B cell (primary cell): ENCODE data around the gene CDRT4.

ENCODE experiments used
- EZH2 ChIP-seq: IDR thresholded peaks from 2 replicates; pipeline ENCODE4 v1.6.1; 2012; ENCODE audit warnings: borderline replicate concordance, low read depth, mild to moderate bottlenecking, moderate library complexity, low read length; ENCODE audit not compliant: insufficient read depth, poor library complexity, severe bottlenecking
- TF ChIP-seq, protein P1 (sequence below): fragments of 200-600 bp; IDR thresholded peaks from one replicate; pipeline ENCODE4 v1.8.0; 2022; ENCODE audit warnings: antibody characterized with exemption, mild to moderate bottlenecking

DNA sequence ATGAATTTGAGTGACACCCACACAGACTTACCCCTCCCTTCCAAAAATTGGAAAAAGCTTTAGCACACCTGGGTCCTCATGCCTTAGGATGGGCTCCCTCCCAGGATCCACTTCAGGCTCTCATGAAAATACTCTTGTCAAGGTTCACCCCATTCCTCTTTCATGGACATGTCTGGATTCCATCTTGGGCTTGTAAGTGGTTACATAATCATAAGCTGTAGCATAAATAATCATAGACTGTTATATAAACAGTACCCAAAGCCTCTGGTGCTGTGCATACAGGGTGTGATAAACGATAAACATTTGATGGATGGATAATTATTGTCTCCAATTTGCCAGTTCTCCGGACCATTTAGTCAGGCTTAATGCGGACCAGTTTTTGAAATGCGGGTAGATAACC is 72.3 kb downstream of the CDRT4 start:
- TF ChIP-seq, protein P1, sequence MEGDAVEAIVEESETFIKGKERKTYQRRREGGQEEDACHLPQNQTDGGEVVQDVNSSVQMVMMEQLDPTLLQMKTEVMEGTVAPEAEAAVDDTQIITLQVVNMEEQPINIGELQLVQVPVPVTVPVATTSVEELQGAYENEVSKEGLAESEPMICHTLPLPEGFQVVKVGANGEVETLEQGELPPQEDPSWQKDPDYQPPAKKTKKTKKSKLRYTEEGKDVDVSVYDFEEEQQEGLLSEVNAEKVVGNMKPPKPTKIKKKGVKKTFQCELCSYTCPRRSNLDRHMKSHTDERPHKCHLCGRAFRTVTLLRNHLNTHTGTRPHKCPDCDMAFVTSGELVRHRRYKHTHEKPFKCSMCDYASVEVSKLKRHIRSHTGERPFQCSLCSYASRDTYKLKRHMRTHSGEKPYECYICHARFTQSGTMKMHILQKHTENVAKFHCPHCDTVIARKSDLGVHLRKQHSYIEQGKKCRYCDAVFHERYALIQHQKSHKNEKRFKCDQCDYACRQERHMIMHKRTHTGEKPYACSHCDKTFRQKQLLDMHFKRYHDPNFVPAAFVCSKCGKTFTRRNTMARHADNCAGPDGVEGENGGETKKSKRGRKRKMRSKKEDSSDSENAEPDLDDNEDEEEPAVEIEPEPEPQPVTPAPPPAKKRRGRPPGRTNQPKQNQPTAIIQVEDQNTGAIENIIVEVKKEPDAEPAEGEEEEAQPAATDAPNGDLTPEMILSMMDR, result no peak
- no peak for TF ChIP-seq EZH2
